Measurements from ENCODE around the gene HNRNPK. TPM values are rescaled to one million over a fixed set of nuclear protein-coding genes. Genes with fewer than 3 reads are reported as not detected.

The HNRNPK gene
- total RNA-seq, 6 experiments from 2014 or later = 520 to 678 (median 632) TPM

DNA sequence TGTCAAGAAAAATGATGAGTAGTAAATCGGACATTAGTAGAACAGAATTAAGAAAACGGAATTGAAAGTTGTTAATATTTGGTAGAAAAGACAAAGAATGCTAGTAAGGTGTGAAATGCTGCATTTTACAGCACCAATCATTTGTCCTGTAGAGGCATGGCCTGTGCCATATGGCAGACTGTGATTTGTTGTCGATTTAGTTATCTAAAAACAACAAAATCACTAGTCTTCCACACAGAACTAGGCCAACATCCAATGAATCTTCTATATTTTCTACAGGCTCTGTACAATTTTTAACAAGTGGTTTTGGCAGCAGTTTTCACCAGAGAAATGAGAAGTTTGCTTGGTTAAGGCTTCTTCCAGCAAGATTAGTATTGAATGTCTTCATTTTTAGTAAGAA is 10.4 kb downstream of the HNRNPK start:
- H3K27me3 Mint-ChIP-seq (ENCODE audit: insufficient read depth) = peaks cover 3% of the 10 kb centered on the region
- no peak overlapping the region for H3K4me3 Mint-ChIP-seq
- no peak for DNase-seq
- peak overlapping the region; percentile 61; the same call in 1 of the 2 replicates for H3K27ac Mint-ChIP-seq
- peaks cover 61% of the 10 kb centered on the region for H3K36me3 Mint-ChIP-seq (ENCODE audit: low read depth)
- no peaks in the 10 kb centered on the region for H3K9me3 Mint-ChIP-seq
- peaks cover 56% of the 10 kb centered on the region for H3K4me1 Mint-ChIP-seq (ENCODE audit: low read depth)
- no peak for TF ChIP-seq CTCF (IDR thresholded peaks at IDR 0.05)

DNA sequence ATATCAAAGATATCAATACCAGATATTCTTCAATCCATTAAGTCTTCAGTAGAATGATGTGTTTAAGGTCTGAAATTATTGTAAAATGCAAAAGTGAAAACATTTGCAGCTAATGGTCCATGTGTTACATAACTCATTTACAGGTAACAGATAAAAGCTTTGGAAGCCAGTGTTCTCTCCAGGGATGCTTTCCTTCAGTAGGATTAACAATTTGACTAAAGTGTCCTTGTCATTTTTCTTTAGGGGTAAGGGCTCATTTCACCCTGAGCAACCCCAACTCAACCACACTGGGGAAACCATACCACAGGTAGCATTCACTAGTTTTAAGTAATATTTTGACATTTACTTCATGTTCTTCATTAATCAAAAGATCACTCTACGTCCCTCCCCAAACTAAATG is 12.9 kb downstream of the HNRNPK start:
- H3K36me3 Mint-ChIP-seq (ENCODE audit: low read depth) = peaks cover 45% of the 10 kb centered on the region

DNA sequence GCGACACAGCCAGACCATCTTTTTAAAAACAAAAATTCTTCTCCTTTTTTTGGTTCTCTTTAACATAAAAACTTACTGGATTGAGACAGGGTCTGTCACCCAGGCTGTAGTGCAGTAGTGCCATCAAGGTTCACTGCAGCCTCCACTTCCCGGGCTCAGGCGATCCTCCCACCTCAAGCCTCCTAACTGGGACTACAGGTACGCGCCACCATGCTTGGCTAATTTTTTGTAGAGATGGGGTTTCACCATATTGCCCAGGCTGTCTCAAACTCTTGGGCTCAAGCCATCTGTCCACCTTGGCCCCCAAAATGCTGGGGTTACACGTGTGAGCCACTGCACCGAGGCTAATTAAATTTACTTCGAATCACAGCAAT is 13.8 kb downstream of the HNRNPK start:
- TF ChIP-seq CTCF (IDR thresholded peaks at IDR 0.05) = no peak
- Mint-ChIP-seq H3K4me3 (no peak overlapping the region), H3K9me3 (no peaks in the 10 kb centered on the region), H3K27ac (peak overlapping the region; percentile 24), H3K27me3 (ENCODE audit: insufficient read depth) (peaks cover 6% of the 10 kb centered on the region), H3K36me3 (ENCODE audit: low read depth) (peaks cover 36% of the 10 kb centered on the region), H3K4me1 (ENCODE audit: low read depth) (peaks cover 42% of the 10 kb centered on the region)
- DNase-seq = no peak

More for the DNA sequence above, 12.9 kb downstream of the HNRNPK start:
- H3K4me3 Mint-ChIP-seq = no peak overlapping the region
- peak overlapping the region; percentile 20 for H3K27ac Mint-ChIP-seq
- peaks cover 6% of the 10 kb centered on the region for H3K27me3 Mint-ChIP-seq (ENCODE audit: insufficient read depth)
- peaks cover 47% of the 10 kb centered on the region for H3K4me1 Mint-ChIP-seq (ENCODE audit: low read depth)
- DNase-seq = no peak
- TF ChIP-seq CTCF (IDR thresholded peaks at IDR 0.05) = no peak
- H3K9me3 Mint-ChIP-seq = no peaks in the 10 kb centered on the region

- no peak for TF ChIP-seq CTCF (IDR thresholded peaks at IDR 0.05)
- Mint-ChIP-seq H3K27me3 (ENCODE audit: insufficient read depth) (peaks cover 6% of the 10 kb centered on the region), H3K4me3 (no peak overlapping the region), H3K27ac (peak overlapping the region; percentile 58), H3K9me3 (no peaks in the 10 kb centered on the region), H3K4me1 (ENCODE audit: low read depth) (peaks cover 36% of the 10 kb centered on the region), H3K36me3 (ENCODE audit: low read depth) (peaks cover 30% of the 10 kb centered on the region)
- DNase-seq = no peak
Measured at GRCh38 chr9:83965350-83966208, 14.4 kb downstream of the HNRNPK start.

GRCh38 chr9:83964973-83965349 is 15.1 kb downstream of the HNRNPK start:
- H3K9me3 Mint-ChIP-seq = no peaks in the 10 kb centered on the region
- peaks cover 29% of the 10 kb centered on the region for H3K4me1 Mint-ChIP-seq (ENCODE audit: low read depth)
- H3K27me3 Mint-ChIP-seq (ENCODE audit: insufficient read depth) = peaks cover 6% of the 10 kb centered on the region
- H3K4me3 Mint-ChIP-seq = no peak overlapping the region
- no peak for TF ChIP-seq CTCF (IDR thresholded peaks at IDR 0.05)
- peak overlapping the region; percentile 58 for H3K27ac Mint-ChIP-seq
- DNase-seq = no peak
- H3K36me3 Mint-ChIP-seq (ENCODE audit: low read depth) = peaks cover 24% of the 10 kb centered on the region
